Glutamatergic neuron (in vitro differentiated cells): ENCODE results near the gene MRPS23. TPM values are rescaled to one million over a fixed set of nuclear protein-coding genes. Genes with fewer than 3 reads are reported as not detected.
A peak's percentile ranks its signal among the peaks of the same experiment; 100 is the strongest.

Experiments used
- DNase-seq: peaks from one replicate; pipeline ENCODE4 v3.0.0; 2022
- H3K27ac Mint-ChIP-seq: one replicate; pipeline ENCODE4 v1.8.0; 2020; ENCODE audit warnings: mild to moderate bottlenecking, mixed read lengths, inconsistent platforms; ENCODE audit not compliant: unreplicated experiment
- H3K27me3 Mint-ChIP-seq: one replicate; pipeline ENCODE4 v1.8.0; 2020; ENCODE audit warnings: mild to moderate bottlenecking, moderate library complexity, mixed read lengths, inconsistent platforms; ENCODE audit not compliant: unreplicated experiment
- H3K36me3 Mint-ChIP-seq: one replicate; pipeline ENCODE4 v1.8.0; 2020; ENCODE audit warnings: mild to moderate bottlenecking, mixed read lengths, inconsistent platforms; ENCODE audit not compliant: unreplicated experiment
- H3K4me1 Mint-ChIP-seq: one replicate; pipeline ENCODE4 v1.8.0; 2020; ENCODE audit warnings: mild to moderate bottlenecking, low read depth, mixed read lengths, inconsistent platforms; ENCODE audit not compliant: unreplicated experiment
- H3K4me3 Mint-ChIP-seq: one replicate; pipeline ENCODE4 v1.8.0; 2020; ENCODE audit warnings: mild to moderate bottlenecking, mixed read lengths, inconsistent platforms; ENCODE audit not compliant: unreplicated experiment
- H3K9me3 Mint-ChIP-seq: one replicate; pipeline ENCODE4 v1.8.0; 2020; ENCODE audit warnings: mild to moderate bottlenecking, moderate library complexity, mixed read lengths, inconsistent platforms; ENCODE audit not compliant: unreplicated experiment
- long read RNA-seq: library from polyadenylated mRNA; unstranded; transcript quantifications from one replicate; pipeline ENCODE4 v2.0.0, GENCODE V29; 2020; ENCODE audit not compliant: unreplicated experiment
- total RNA-seq: library from RNA; stranded (reverse); fragmentation: NEBNext Ultra II Directional; extraction: Animal tissue kit (Norgen Biotek cat#: 25700); gene quantifications from one replicate; pipeline ENCODE4 v1.2.1, GENCODE V29; 2021; ENCODE audit not compliant: unreplicated experiment
- TF ChIP-seq, protein P1 (sequence below): fragments of 200-600 bp; sonication (generic); IDR thresholded peaks from one replicate; pipeline ENCODE4 v1.5.0; 2021; ENCODE audit not compliant: partially characterized antibody, unreplicated experiment

MRPS23 gene
- 50.0 TPM for total RNA-seq
- long read RNA-seq, full-length matches to known transcripts = 50 of 56 reads
- long read RNA-seq, partial matches to known transcripts = 3 of 56 reads
- long read RNA-seq, other reads (novel, unspliced or antisense) = 3 of 56 reads

- TF ChIP-seq, protein P1, sequence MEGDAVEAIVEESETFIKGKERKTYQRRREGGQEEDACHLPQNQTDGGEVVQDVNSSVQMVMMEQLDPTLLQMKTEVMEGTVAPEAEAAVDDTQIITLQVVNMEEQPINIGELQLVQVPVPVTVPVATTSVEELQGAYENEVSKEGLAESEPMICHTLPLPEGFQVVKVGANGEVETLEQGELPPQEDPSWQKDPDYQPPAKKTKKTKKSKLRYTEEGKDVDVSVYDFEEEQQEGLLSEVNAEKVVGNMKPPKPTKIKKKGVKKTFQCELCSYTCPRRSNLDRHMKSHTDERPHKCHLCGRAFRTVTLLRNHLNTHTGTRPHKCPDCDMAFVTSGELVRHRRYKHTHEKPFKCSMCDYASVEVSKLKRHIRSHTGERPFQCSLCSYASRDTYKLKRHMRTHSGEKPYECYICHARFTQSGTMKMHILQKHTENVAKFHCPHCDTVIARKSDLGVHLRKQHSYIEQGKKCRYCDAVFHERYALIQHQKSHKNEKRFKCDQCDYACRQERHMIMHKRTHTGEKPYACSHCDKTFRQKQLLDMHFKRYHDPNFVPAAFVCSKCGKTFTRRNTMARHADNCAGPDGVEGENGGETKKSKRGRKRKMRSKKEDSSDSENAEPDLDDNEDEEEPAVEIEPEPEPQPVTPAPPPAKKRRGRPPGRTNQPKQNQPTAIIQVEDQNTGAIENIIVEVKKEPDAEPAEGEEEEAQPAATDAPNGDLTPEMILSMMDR = no peak
- DNase-seq = peak; percentile 97
- peaks cover 3% of the 10 kb centered on the region for H3K27me3 Mint-ChIP-seq
- peaks cover 13% of the 10 kb centered on the region for H3K4me1 Mint-ChIP-seq
- H3K27ac Mint-ChIP-seq = peak within 1 kb of the TSS; percentile 99
- no peaks in the 10 kb centered on the region for H3K36me3 Mint-ChIP-seq
- peaks cover 3% of the 10 kb centered on the region for H3K9me3 Mint-ChIP-seq
- peak within 1 kb of the TSS; percentile 99 for H3K4me3 Mint-ChIP-seq
These were observed at the start of gene MRPS23 for GRCh38 chr17:57849874-57850754. Gene MRPS23 (minus strand): TSS chr17:57850044. CDS start chr17:57850010, 34 bp downstream.

DNA sequence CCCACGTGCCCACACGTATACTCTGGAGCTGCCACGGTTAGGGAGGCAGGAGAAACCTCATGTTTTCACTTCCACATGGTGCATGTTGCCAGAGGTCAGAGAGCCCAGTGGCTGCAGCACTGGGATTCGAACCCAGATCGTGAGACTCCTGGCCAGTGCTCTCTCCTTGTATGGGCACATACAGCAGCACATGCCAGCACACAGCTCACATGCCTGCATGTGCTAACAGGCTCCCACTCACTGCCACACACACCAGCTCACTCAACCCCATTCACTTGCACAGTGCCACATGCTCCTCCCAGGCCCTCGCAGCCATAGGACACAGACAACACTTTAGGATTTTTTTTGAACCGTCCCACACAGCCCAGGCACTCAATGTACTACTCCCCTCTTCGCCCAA is 49.5 kb upstream of the MRPS23 start:
- peaks cover 25% of the 10 kb centered on the region for H3K4me1 Mint-ChIP-seq
- no peak for DNase-seq
- peaks cover 4% of the 10 kb centered on the region for H3K9me3 Mint-ChIP-seq
- no peaks in the 10 kb centered on the region for H3K36me3 Mint-ChIP-seq
- TF ChIP-seq, protein P1 = no peak
- H3K27me3 Mint-ChIP-seq = peaks cover 2% of the 10 kb centered on the region
- no peak overlapping the region for H3K4me3 Mint-ChIP-seq
- no peak overlapping the region for H3K27ac Mint-ChIP-seq

DNA sequence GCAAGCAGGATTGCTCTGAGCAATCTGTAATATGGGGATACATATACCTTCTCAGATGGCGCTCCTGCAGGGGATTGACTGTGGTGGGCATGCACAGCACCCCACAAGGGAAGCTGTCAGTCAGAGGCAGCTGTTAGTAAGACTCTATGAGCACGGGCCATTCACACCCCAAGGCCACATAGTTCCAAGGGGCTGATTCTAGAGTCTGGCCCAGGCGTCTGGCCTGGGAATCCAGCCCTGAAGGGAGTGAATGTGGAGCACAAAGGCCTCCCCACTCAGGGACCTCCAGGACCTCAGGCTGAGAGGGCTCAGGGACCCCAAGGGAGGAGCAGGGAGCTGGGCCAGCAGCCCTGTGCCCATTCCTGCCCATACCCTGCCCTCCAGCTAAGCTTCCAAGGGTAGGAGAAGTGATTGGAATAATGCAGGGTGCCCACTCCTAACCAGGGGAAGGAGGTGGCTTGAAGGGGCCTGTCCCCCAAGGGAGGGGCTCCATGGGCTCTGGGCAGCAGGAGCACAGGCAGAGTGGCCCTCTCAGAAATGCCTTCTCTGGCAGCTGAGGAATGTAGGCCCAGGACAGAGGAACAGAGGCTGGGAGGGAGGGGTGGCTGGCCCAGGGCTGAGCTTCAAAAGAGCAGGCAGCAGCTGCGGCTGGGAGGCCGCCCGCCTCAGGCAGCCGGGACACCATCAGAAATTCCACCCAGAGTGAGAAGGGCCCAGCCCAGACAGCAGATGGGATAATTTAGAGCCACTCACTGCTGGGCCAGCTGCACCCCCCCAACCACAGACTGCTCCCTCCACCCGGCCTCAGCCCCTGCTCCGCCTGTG is 48.9 kb upstream of the MRPS23 start:
- peaks cover 2% of the 10 kb centered on the region for H3K27me3 Mint-ChIP-seq
- H3K4me3 Mint-ChIP-seq = no peak overlapping the region
- TF ChIP-seq, protein P1 = no peak
- H3K4me1 Mint-ChIP-seq = peaks cover 21% of the 10 kb centered on the region
- H3K9me3 Mint-ChIP-seq = peaks cover 4% of the 10 kb centered on the region
- peak; percentile 69 for DNase-seq
- H3K36me3 Mint-ChIP-seq = no peaks in the 10 kb centered on the region
- H3K27ac Mint-ChIP-seq = no peak overlapping the region

- DNase-seq = no peak
- H3K4me1 Mint-ChIP-seq = peaks cover 28% of the 10 kb centered on the region
- H3K36me3 Mint-ChIP-seq = no peaks in the 10 kb centered on the region
- TF ChIP-seq, protein P1 = no peak
- H3K27ac Mint-ChIP-seq = no peak overlapping the region
- H3K27me3 Mint-ChIP-seq = peaks cover 17% of the 10 kb centered on the region
- H3K4me3 Mint-ChIP-seq = no peak overlapping the region
- peaks cover 8% of the 10 kb centered on the region for H3K9me3 Mint-ChIP-seq
These were observed 45.7 kb upstream of the MRPS23 start for GRCh38 chr17:57895382-57896060.
